SK-N-SH treated with all-trans-retinoic acid at 6 μM for 48 hours (cell line): ENCODE results near the gene VIM.

Source experiments
- CREB5 ChIP-seq: fragments of 250-450 bp; sonication (Bioruptor Pico); IDR thresholded peaks from 2 replicates; pipeline ENCODE4 v1.5.1; 2020; ENCODE audit warnings: low read depth, mild to moderate bottlenecking, moderate library complexity
- ESRRG ChIP-seq: fragments of 250-450 bp; sonication (Bioruptor Pico); IDR thresholded peaks from 2 replicates; pipeline ENCODE4 v1.6.1; 2021; ENCODE audit warnings: mild to moderate bottlenecking
- GLIS3 ChIP-seq: fragments of 250-450 bp; sonication (Bioruptor Pico); IDR thresholded peaks from 2 replicates; pipeline ENCODE4 v1.5.0; 2020; ENCODE audit warnings: mild to moderate bottlenecking, moderate library complexity
- PPARA ChIP-seq: fragments of 250-450 bp; sonication (Bioruptor Pico); IDR thresholded peaks from 2 replicates; pipeline ENCODE4 v1.5.0; 2020; ENCODE audit warnings: mild to moderate bottlenecking, borderline replicate concordance
- RARB ChIP-seq: fragments of 250-450 bp; sonication (Bioruptor Pico); IDR thresholded peaks from 2 replicates; pipeline ENCODE4 v1.8.0; 2021; ENCODE audit warnings: mild to moderate bottlenecking, moderate library complexity
- ZFP3 ChIP-seq: fragments of 250-450 bp; sonication (Bioruptor Pico); IDR thresholded peaks from 2 replicates; pipeline ENCODE4 v1.5.0; 2020; ENCODE audit warnings: mild to moderate bottlenecking, moderate library complexity
- ZFP30 ChIP-seq: fragments of 450-650 bp; formaldehyde crosslinking; IDR thresholded peaks from 2 replicates; pipeline ENCODE4 v1.5.0; 2022; ENCODE audit warnings: mild to moderate bottlenecking, moderate library complexity
- ZNF565 ChIP-seq: fragments of 450-650 bp; formaldehyde crosslinking; conservative IDR thresholded peaks from 2 replicates; pipeline ENCODE4 v1.5.0; 2020; ENCODE audit warnings: low read depth, mild to moderate bottlenecking, moderate library complexity
- ZNF70 ChIP-seq: fragments of 450-650 bp; formaldehyde crosslinking; IDR thresholded peaks from 2 replicates; pipeline ENCODE4 v1.5.0; 2020; ENCODE audit warnings: mild to moderate bottlenecking, moderate library complexity
- TF ChIP-seq, protein P1 (sequence below): fragments of 250-450 bp; sonication (Bioruptor Pico); IDR thresholded peaks from 2 replicates; pipeline ENCODE4 v1.8.0; 2020; ENCODE audit warnings: mild to moderate bottlenecking, moderate library complexity, borderline replicate concordance

DNA sequence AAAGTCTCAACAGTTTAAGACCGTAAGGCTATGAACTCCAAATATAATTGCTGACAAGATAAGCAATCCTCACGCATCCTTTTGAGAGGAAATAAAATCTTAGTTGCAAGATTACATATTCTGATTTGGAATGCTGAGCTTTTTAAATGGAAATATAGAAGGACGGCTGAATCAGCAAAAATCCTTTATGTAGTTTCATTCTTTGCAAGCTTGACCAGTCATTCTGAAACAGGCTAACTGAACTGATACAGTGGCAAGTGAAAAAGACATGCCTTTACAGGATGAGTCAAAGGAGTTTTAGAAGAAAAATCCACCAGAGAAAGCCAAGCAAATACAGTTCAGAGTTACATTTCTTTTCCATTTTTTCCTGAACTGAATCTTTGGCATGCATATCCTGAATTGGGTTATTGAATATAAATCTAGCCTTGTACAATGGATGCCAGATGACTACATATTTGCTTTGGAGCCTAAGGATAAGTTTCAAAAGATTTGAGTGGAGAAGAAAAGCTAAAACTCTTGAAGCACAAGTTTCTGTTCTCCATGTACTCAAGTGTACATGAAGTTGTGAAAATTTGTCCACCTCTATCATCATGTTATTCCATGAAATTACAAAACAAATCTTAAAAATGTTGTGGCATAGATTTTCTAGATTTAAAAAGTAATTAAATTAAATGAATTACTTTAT, 4.4 kb downstream of the VIM start:
- TF ChIP-seq ZFP30 (CRISPR knock-in tag) (no peak), ESRRG (CRISPR knock-in tag) (no peak), ZNF565 (CRISPR knock-in tag) (no peak), PPARA (CRISPR knock-in tag) (no peak), RARB (CRISPR knock-in tag) (no peak), ZFP3 (no peak), ZNF70 (CRISPR knock-in tag) (no peak), GLIS3 (CRISPR knock-in tag) (no peak), CREB5 (CRISPR knock-in tag) (no peak)
- TF ChIP-seq, protein P1, sequence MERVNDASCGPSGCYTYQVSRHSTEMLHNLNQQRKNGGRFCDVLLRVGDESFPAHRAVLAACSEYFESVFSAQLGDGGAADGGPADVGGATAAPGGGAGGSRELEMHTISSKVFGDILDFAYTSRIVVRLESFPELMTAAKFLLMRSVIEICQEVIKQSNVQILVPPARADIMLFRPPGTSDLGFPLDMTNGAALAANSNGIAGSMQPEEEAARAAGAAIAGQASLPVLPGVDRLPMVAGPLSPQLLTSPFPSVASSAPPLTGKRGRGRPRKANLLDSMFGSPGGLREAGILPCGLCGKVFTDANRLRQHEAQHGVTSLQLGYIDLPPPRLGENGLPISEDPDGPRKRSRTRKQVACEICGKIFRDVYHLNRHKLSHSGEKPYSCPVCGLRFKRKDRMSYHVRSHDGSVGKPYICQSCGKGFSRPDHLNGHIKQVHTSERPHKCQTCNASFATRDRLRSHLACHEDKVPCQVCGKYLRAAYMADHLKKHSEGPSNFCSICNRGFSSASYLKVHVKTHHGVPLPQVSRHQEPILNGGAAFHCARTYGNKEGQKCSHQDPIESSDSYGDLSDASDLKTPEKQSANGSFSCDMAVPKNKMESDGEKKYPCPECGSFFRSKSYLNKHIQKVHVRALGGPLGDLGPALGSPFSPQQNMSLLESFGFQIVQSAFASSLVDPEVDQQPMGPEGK = peak; percentile 17; the same call in 1 of the 2 replicates
